ENCODE results near the gene IFT27. TPM values are rescaled to one million over a fixed set of nuclear protein-coding genes. Genes with fewer than 3 reads are reported as not detected.
"Not testable (repeated sequence)": the region's sequence is repeated elsewhere in the genome, so short reads cannot be mapped to it uniquely, and the experiment has no call there.

Gene IFT27
- total and polyA plus RNA-seq, 2 donors (not counting 1 experiment from before 2014, with no cell fraction given), result 14.1 to 19.0 TPM

GRCh38 chr22:36756746-36757655 is 18.9 kb downstream of the IFT27 start:
- Histone ChIP-seq H4K20me1 (ENCODE audit: control insufficient read depth, extremely low read depth, insufficient read depth, low read length) (peaks cover 1% of the 10 kb centered on the region), H2AFZ (ENCODE audit: low read length) (no peak overlapping the region), H3K27me3 (ENCODE audit: control insufficient read depth, insufficient read depth, low read length) (peaks cover 2% of the 10 kb centered on the region), H3K4me2 (ENCODE audit: extremely low read depth, insufficient read depth, low read length) (no peak overlapping the region), H3K27ac (ENCODE audit: insufficient read depth, low read length) (no peak overlapping the region), H3K4me1 (ENCODE audit: control insufficient read depth, extremely low read depth, insufficient read depth, low read length) (no peaks in the 10 kb centered on the region), H3K9me3 (ENCODE audit: control insufficient read depth, insufficient read depth, low read depth, low read length) (no peaks in the 10 kb centered on the region), H3K79me2 (ENCODE audit: control insufficient read depth, insufficient read depth, low read length) (no peaks in the 10 kb centered on the region), H3K4me3 (replicated peaks in 1 of 4; ENCODE audit: control extremely low read depth in 1 of 4, insufficient read depth in 1 of 4, low read depth in 3 of 4, low read length in 4 of 4) (no peak overlapping the region), H3K36me3 (ENCODE audit: control insufficient read depth, insufficient read depth, low read length) (no peaks in the 10 kb centered on the region), H3K9ac (ENCODE audit: insufficient read depth, low read length) (no peak overlapping the region)
- DNase-seq (ENCODE audit: low read depth in 2 of 2), result no peak
- no peak for TF ChIP-seq EZH2 (IDR thresholded peaks at IDR 0.05; ENCODE audit: low read length, missing control alignments)
- TF ChIP-seq, protein P1, sequence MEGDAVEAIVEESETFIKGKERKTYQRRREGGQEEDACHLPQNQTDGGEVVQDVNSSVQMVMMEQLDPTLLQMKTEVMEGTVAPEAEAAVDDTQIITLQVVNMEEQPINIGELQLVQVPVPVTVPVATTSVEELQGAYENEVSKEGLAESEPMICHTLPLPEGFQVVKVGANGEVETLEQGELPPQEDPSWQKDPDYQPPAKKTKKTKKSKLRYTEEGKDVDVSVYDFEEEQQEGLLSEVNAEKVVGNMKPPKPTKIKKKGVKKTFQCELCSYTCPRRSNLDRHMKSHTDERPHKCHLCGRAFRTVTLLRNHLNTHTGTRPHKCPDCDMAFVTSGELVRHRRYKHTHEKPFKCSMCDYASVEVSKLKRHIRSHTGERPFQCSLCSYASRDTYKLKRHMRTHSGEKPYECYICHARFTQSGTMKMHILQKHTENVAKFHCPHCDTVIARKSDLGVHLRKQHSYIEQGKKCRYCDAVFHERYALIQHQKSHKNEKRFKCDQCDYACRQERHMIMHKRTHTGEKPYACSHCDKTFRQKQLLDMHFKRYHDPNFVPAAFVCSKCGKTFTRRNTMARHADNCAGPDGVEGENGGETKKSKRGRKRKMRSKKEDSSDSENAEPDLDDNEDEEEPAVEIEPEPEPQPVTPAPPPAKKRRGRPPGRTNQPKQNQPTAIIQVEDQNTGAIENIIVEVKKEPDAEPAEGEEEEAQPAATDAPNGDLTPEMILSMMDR (conservative IDR thresholded peaks at IDR 0.05 in 1 of 2, IDR thresholded peaks at IDR 0.05 in 1 of 2; ENCODE audit: low read depth in 1 of 2, low read length in 2 of 2), result no peak

DNA sequence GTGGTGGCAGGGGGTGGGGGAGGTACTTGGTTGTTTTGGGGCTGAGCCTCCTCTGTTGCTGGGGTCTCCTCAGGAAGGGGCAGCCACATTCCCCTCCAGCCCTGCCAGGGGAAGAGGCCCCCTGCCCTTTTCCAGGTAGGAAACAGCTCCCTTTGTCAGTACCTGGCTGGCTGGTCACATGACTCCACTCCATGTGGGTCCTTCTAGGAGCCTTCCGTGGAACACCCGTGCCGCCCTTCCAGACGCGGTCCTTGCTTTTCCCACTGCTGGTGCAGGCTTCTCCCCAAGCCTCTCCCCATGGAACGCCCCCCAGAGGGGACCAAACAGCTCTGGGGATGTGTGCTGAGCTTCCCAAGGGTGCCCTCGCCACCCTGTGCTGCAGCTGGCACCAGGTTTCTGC is 19.9 kb downstream of the IFT27 start:
- TF ChIP-seq, protein P1 (conservative IDR thresholded peaks at IDR 0.05 in 1 of 2, IDR thresholded peaks at IDR 0.05 in 1 of 2; ENCODE audit: low read depth in 1 of 2, low read length in 2 of 2), result no peak
- TF ChIP-seq EZH2 (IDR thresholded peaks at IDR 0.05; ENCODE audit: low read length, missing control alignments), result no peak
- DNase-seq (ENCODE audit: low read depth in 2 of 2), result no peak
- Histone ChIP-seq H3K4me3 (replicated peaks in 1 of 4; ENCODE audit: control extremely low read depth in 1 of 4, insufficient read depth in 1 of 4, low read depth in 3 of 4, low read length in 4 of 4) (no peak overlapping the region), H3K27me3 (ENCODE audit: control insufficient read depth, insufficient read depth, low read length) (peaks cover 2% of the 10 kb centered on the region), H4K20me1 (ENCODE audit: control insufficient read depth, extremely low read depth, insufficient read depth, low read length) (peaks cover 1% of the 10 kb centered on the region), H3K36me3 (ENCODE audit: control insufficient read depth, insufficient read depth, low read length) (no peaks in the 10 kb centered on the region), H3K79me2 (ENCODE audit: control insufficient read depth, insufficient read depth, low read length) (no peaks in the 10 kb centered on the region), H3K9ac (ENCODE audit: insufficient read depth, low read length) (no peak overlapping the region), H3K4me1 (ENCODE audit: control insufficient read depth, extremely low read depth, insufficient read depth, low read length) (no peaks in the 10 kb centered on the region), H2AFZ (ENCODE audit: low read length) (no peak overlapping the region), H3K4me2 (ENCODE audit: extremely low read depth, insufficient read depth, low read length) (no peak overlapping the region), H3K27ac (ENCODE audit: insufficient read depth, low read length) (no peak overlapping the region), H3K9me3 (ENCODE audit: control insufficient read depth, insufficient read depth, low read depth, low read length) (no peaks in the 10 kb centered on the region)

DNA sequence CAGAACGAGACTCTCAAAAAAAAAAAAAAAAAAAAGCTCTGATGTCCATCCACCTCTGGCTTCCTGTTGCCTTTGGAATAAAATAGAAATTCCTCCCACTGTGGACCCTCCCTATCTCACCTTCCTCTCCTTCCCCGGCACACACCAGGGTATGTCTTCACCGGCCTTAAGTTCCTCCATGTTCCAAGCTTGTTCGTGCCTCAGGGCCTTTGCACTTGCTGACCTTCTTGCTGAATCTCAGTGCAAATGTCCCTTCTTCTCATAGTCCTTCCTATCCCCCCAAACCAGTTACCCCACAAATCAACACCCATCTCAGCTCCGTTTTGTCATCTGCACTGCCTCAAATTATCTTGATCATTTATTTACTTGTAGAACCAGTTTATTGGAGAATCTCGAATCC is 20.6 kb downstream of the IFT27 start:
- H3K27me3 ChIP-seq (ENCODE audit: control insufficient read depth, insufficient read depth, low read length), result peaks cover 2% of the 10 kb centered on the region
- no peak overlapping the region for H3K4me3 ChIP-seq (replicated peaks in 1 of 4; ENCODE audit: control extremely low read depth in 1 of 4, insufficient read depth in 1 of 4, low read depth in 3 of 4, low read length in 4 of 4)
- H3K79me2 ChIP-seq (ENCODE audit: control insufficient read depth, insufficient read depth, low read length), result no peaks in the 10 kb centered on the region
- no peak overlapping the region for H3K4me2 ChIP-seq (ENCODE audit: extremely low read depth, insufficient read depth, low read length)
- TF ChIP-seq EZH2 (IDR thresholded peaks at IDR 0.05; ENCODE audit: low read length, missing control alignments), result no peak
- TF ChIP-seq, protein P1 (conservative IDR thresholded peaks at IDR 0.05 in 1 of 2, IDR thresholded peaks at IDR 0.05 in 1 of 2; ENCODE audit: low read depth in 1 of 2, low read length in 2 of 2), result no peak
- no peaks in the 10 kb centered on the region for H3K36me3 ChIP-seq (ENCODE audit: control insufficient read depth, insufficient read depth, low read length)
- H3K4me1 ChIP-seq (ENCODE audit: control insufficient read depth, extremely low read depth, insufficient read depth, low read length), result no peaks in the 10 kb centered on the region
- DNase-seq (ENCODE audit: low read depth in 2 of 2), result no peak
- peaks cover 1% of the 10 kb centered on the region for H4K20me1 ChIP-seq (ENCODE audit: control insufficient read depth, extremely low read depth, insufficient read depth, low read length)
- H3K9me3 ChIP-seq (ENCODE audit: control insufficient read depth, insufficient read depth, low read depth, low read length), result no peaks in the 10 kb centered on the region
- no peak overlapping the region for H3K27ac ChIP-seq (ENCODE audit: insufficient read depth, low read length)
- no peak overlapping the region for H2AFZ ChIP-seq (ENCODE audit: low read length)
- H3K9ac ChIP-seq (ENCODE audit: insufficient read depth, low read length), result no peak overlapping the region

- H3K27ac ChIP-seq (ENCODE audit: insufficient read depth, low read length); H3K36me3 ChIP-seq (ENCODE audit: control insufficient read depth, insufficient read depth, low read length); H3K79me2 ChIP-seq (ENCODE audit: control insufficient read depth, insufficient read depth, low read length); H3K4me1 ChIP-seq (ENCODE audit: control insufficient read depth, extremely low read depth, insufficient read depth, low read length); H2AFZ ChIP-seq (ENCODE audit: low read length); H3K4me2 ChIP-seq (ENCODE audit: extremely low read depth, insufficient read depth, low read length); H3K9ac ChIP-seq (ENCODE audit: insufficient read depth, low read length); H3K9me3 ChIP-seq (ENCODE audit: control insufficient read depth, insufficient read depth, low read depth, low read length); DNase-seq (ENCODE audit: low read depth in 2 of 2); H3K4me3 ChIP-seq (replicated peaks in 1 of 4; ENCODE audit: control extremely low read depth in 1 of 4, insufficient read depth in 1 of 4, low read depth in 3 of 4, low read length in 4 of 4); H3K27me3 ChIP-seq (ENCODE audit: control insufficient read depth, insufficient read depth, low read length); H4K20me1 ChIP-seq (ENCODE audit: control insufficient read depth, extremely low read depth, insufficient read depth, low read length): not testable (repeated sequence)
Observed at GRCh38 chr22:36754881-36755280, 21.0 kb downstream of the IFT27 start.
